K562 (cell line): ENCODE data around the gene RTP3. TPM values are rescaled to one million over a fixed set of nuclear protein-coding genes. Genes with fewer than 3 reads are reported as not detected.

Experiments
- CBFA2T2 ChIP-seq: fragments of 450-650 bp; conservative IDR thresholded peaks from 2 replicates; pipeline ENCODE4 v1.6.1; 2017; ENCODE audit warnings: mild to moderate bottlenecking
- CCAR2 ChIP-seq: fragments of 200-400 bp; formaldehyde crosslinking; IDR thresholded peaks from 2 replicates; pipeline ENCODE4 v1.6.1; 2017; ENCODE audit warnings: mild to moderate bottlenecking, low read depth, low read length
- E2F3 ChIP-seq: fragments of 250-450 bp; sonication (Bioruptor Pico); IDR thresholded peaks from 2 replicates; pipeline ENCODE4 v1.4.0; 2020; ENCODE audit warnings: mild to moderate bottlenecking
- ELF4 ChIP-seq: fragments of 450-650 bp; formaldehyde crosslinking; IDR thresholded peaks from 2 replicates; pipeline ENCODE4 v1.4.0; 2022; ENCODE audit warnings: missing genetic modification characterization
- FOS ChIP-seq: IDR thresholded peaks from 3 replicates; pipeline ENCODE4 v1.6.1; 2011; ENCODE audit not compliant: insufficient read length; ENCODE audit errors: extremely low read depth
- HMGN3 ChIP-seq: IDR thresholded peaks from 2 replicates; pipeline ENCODE4 v1.6.1; 2011; ENCODE audit warnings: borderline replicate concordance, low read depth, mild to moderate bottlenecking, mixed read lengths, low read length; ENCODE audit not compliant: insufficient read length; ENCODE audit errors: extremely low read depth
- KDM1A ChIP-seq, 2 experiments: fragments of 450-650 bp; IDR thresholded peaks; 2 replicates each; pipeline ENCODE4 v1.6.1; 2016; ENCODE audit warnings: mild to moderate bottlenecking in 2 of 2
- KLF16 ChIP-seq: IDR thresholded peaks from 2 replicates; pipeline ENCODE4 v1.6.1; 2016; ENCODE audit warnings: antibody characterized with exemption
- LCOR ChIP-seq: sonication (generic); formaldehyde crosslinking; IDR thresholded peaks from 2 replicates; pipeline ENCODE4 v1.8.0; 2022; ENCODE audit warnings: mild to moderate bottlenecking, missing genetic modification reagents
- MEIS2 ChIP-seq: fragments of 450-650 bp; IDR thresholded peaks from 2 replicates; pipeline ENCODE4 v1.6.1; 2014; ENCODE audit warnings: mild to moderate bottlenecking; ENCODE audit not compliant: partially characterized antibody
- PHB2 ChIP-seq: fragments of 450-650 bp; IDR thresholded peaks from 2 replicates; pipeline ENCODE4 v1.6.1; 2017; ENCODE audit warnings: low read depth
- RBFOX2 ChIP-seq: fragments of 200-400 bp; formaldehyde crosslinking; IDR thresholded peaks from 2 replicates; pipeline ENCODE4 v1.6.1; 2017; ENCODE audit warnings: low read depth, mild to moderate bottlenecking, low read length, moderate library complexity
- RBM17 ChIP-seq: fragments of 200-400 bp; formaldehyde crosslinking; IDR thresholded peaks from 2 replicates; pipeline ENCODE4 v1.6.1; 2017; ENCODE audit warnings: low read depth, mild to moderate bottlenecking, low read length, borderline replicate concordance
- TCFL5 ChIP-seq: fragments of 250-450 bp; sonication (Bioruptor Pico); conservative IDR thresholded peaks from 2 replicates; pipeline ENCODE4 v1.6.1; 2021; ENCODE audit warnings: mild to moderate bottlenecking, moderate library complexity, matching md5 sums
- XRCC4 ChIP-seq: IDR thresholded peaks from one replicate; pipeline ENCODE4 v1.6.1; 2011; ENCODE audit not compliant: insufficient read depth, insufficient read length; ENCODE audit errors: extremely low read depth
- YBX1 ChIP-seq: fragments of 450-650 bp; IDR thresholded peaks from 2 replicates; pipeline ENCODE4 v1.7.1; 2016; ENCODE audit warnings: mild to moderate bottlenecking
- ZNF197 ChIP-seq: fragments of 200-800 bp; sonication (Bioruptor generic); IDR thresholded peaks from 2 replicates; pipeline ENCODE4 v1.6.1; 2016; ENCODE audit warnings: low read depth, missing genetic modification characterization, missing compliant biosample characterization
- polyA plus RNA-seq, 8 experiments: library from polyadenylated mRNA; depleted of rRNA in 4 of 8; stranded (reverse) in 5 of 8; unstranded in 3 of 8; fragments of >200 nt; fragmentation: Nextera tagmentation in 2 of 8; fragmentation: Illumina TruSeq in 1 of 8; extraction: Ambion mirVana in 2 of 8; extraction: Trizol in 1 of 8; gene quantifications; 2 replicates each; pipeline versions ENCODE4 v1.2.1 to v1.2.3, GENCODE V29; 2011 to 2014; ENCODE audit warnings: inconsistent platforms in 1 of 8, missing spikeins in 1 of 8
- total RNA-seq, 7 experiments: library from RNA; depleted of rRNA in 6 of 7; stranded (reverse); fragments of >200 nt in 6 of 7; fragmentation: Illumina TruSeq in 2 of 7; extraction: Trizol in 2 of 7; gene quantifications; 2 replicates each; pipeline versions ENCODE4 v1.2.1 to v1.2.3, GENCODE V29; 2011 to 2021; ENCODE audit warnings: low replicate concordance in 1 of 7
- TF ChIP-seq, protein P1 (sequence below), 3 experiments: fragments of 200-800 bp in 1 of 3; sonication (Bioruptor generic) in 1 of 3; sonication (generic) in 1 of 3; formaldehyde crosslinking in 1 of 3; IDR thresholded peaks; 2 replicates each; pipeline versions ENCODE4 v1.6.1 to v1.8.0; 2016 to 2022; ENCODE audit warnings: mild to moderate bottlenecking in 2 of 3, missing compliant biosample characterization in 2 of 3, missing genetic modification characterization in 2 of 3, missing genetic modification reagents in 1 of 3
- TF ChIP-seq, protein P2 (sequence below): fragments of 250-450 bp; sonication (Bioruptor Pico); IDR thresholded peaks from 2 replicates; pipeline ENCODE4 v1.4.0; 2020; ENCODE audit warnings: mild to moderate bottlenecking
- TF ChIP-seq, protein P3 (sequence below): sonication (generic); formaldehyde crosslinking; IDR thresholded peaks from 2 replicates; pipeline ENCODE4 v1.9.0; 2022; ENCODE audit warnings: mild to moderate bottlenecking, missing genetic modification reagents
- TF ChIP-seq, protein P4 (sequence below): fragments of 450-650 bp; formaldehyde crosslinking; IDR thresholded peaks from 2 replicates; pipeline ENCODE4 v1.4.0; 2020; ENCODE audit warnings: mild to moderate bottlenecking
- TF ChIP-seq, protein P5 (sequence below): sonication (generic); formaldehyde crosslinking; IDR thresholded peaks from 2 replicates; pipeline ENCODE4 v1.4.0; 2020; ENCODE audit warnings: mild to moderate bottlenecking, missing genetic modification reagents

Gene RTP3
- total and polyA plus RNA-seq, 9 of the 15 experiments (the other 6 are each of a cell fraction or from before 2014, with no cell fraction given): not detected

DNA sequence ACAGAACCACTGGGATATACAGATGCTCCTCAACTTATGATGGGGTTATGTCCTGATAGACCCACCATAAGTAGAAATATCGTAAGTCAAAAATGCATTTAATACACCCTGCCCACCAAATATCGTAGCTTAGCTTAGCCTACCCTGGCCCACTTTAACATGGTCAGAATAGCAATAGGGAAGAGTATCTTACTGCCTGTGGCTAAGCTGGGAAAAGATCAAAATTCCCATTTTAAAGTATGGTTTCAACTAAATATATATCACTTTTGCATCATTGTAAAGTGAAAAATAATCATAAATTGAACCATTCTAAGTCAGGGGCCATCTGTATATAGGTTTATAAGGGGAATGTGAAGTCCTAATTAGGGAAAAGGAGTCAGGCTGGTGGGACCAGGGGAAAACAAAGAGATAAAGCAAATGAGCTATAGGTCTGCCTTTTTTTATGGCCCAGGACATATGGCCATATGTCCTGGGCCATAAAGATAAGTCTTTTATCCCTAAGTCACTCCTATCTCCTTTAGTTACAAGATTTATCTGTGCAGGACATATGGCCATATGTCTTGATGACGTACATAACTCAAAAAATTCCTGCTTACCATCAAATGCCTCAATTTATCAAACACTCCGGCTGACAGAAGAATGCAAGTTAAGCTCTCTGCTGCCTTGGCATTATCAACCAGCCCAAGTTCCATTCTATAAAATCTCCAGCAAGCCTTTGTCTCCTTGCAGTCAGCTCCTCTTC is 11.2 kb downstream of the RTP3 start (continued):
- TF ChIP-seq, protein P1, sequence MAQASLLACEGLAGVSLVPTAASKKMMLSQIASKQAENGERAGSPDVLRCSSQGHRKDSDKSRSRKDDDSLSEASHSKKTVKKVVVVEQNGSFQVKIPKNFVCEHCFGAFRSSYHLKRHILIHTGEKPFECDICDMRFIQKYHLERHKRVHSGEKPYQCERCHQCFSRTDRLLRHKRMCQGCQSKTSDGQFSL (CRISPR knock-in tag; IDR thresholded peaks at IDR 0.05): no peak
- TF ChIP-seq, protein P1 (tag; IDR thresholded peaks at IDR 0.05): no peak; a peak in 1 of 4 replicates
- TF ChIP-seq, protein P2, sequence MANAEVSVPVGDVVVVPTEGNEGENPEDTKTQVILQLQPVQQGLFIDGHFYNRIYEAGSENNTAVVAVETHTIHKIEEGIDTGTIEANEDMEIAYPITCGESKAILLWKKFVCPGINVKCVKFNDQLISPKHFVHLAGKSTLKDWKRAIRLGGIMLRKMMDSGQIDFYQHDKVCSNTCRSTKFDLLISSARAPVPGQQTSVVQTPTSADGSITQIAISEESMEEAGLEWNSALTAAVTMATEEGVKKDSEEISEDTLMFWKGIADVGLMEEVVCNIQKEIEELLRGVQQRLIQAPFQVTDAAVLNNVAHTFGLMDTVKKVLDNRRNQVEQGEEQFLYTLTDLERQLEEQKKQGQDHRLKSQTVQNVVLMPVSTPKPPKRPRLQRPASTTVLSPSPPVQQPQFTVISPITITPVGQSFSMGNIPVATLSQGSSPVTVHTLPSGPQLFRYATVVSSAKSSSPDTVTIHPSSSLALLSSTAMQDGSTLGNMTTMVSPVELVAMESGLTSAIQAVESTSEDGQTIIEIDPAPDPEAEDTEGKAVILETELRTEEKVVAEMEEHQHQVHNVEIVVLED (CRISPR knock-in tag): peak; percentile 13; the same call in 1 of the 2 replicates
- TF ChIP-seq, protein P3, sequence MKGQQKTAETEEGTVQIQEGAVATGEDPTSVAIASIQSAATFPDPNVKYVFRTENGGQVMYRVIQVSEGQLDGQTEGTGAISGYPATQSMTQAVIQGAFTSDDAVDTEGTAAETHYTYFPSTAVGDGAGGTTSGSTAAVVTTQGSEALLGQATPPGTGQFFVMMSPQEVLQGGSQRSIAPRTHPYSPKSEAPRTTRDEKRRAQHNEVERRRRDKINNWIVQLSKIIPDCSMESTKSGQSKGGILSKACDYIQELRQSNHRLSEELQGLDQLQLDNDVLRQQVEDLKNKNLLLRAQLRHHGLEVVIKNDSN: no peak
- TF ChIP-seq KDM1A (IDR thresholded peaks at IDR 0.05): peak; percentile 97
- TF ChIP-seq TCFL5 (CRISPR knock-in tag): peak; percentile 68
- TF ChIP-seq ELF4 (CRISPR knock-in tag): peak; percentile 77
- peak; percentile 99 for TF ChIP-seq HMGN3
- no peak for TF ChIP-seq FOS
- no peak for TF ChIP-seq XRCC4
- TF ChIP-seq, protein P4, sequence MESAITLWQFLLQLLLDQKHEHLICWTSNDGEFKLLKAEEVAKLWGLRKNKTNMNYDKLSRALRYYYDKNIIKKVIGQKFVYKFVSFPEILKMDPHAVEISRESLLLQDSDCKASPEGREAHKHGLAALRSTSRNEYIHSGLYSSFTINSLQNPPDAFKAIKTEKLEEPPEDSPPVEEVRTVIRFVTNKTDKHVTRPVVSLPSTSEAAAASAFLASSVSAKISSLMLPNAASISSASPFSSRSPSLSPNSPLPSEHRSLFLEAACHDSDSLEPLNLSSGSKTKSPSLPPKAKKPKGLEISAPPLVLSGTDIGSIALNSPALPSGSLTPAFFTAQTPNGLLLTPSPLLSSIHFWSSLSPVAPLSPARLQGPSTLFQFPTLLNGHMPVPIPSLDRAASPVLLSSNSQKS (CRISPR knock-in tag): 0 out of 2 replicates have a peak, but pooled peaks have one; percentile 6
- TF ChIP-seq PHB2: peak; percentile 99
- peak; percentile 100 for TF ChIP-seq MEIS2
- no peak for TF ChIP-seq YBX1
- peak; percentile 98 for TF ChIP-seq KLF16
- TF ChIP-seq, protein P5, sequence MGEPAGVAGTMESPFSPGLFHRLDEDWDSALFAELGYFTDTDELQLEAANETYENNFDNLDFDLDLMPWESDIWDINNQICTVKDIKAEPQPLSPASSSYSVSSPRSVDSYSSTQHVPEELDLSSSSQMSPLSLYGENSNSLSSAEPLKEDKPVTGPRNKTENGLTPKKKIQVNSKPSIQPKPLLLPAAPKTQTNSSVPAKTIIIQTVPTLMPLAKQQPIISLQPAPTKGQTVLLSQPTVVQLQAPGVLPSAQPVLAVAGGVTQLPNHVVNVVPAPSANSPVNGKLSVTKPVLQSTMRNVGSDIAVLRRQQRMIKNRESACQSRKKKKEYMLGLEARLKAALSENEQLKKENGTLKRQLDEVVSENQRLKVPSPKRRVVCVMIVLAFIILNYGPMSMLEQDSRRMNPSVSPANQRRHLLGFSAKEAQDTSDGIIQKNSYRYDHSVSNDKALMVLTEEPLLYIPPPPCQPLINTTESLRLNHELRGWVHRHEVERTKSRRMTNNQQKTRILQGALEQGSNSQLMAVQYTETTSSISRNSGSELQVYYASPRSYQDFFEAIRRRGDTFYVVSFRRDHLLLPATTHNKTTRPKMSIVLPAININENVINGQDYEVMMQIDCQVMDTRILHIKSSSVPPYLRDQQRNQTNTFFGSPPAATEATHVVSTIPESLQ: no peak
- no peak for TF ChIP-seq CCAR2
- no peak for TF ChIP-seq RBFOX2
- TF ChIP-seq CBFA2T2: peak; percentile 100
- no peak for TF ChIP-seq LCOR
- 0 out of 2 replicates have a peak, but pooled peaks have one; percentile 43 for TF ChIP-seq E2F3 (CRISPR knock-in tag)
- TF ChIP-seq ZNF197 (CRISPR knock-in tag): peak; percentile 96
- TF ChIP-seq RBM17: no peak
